K562 (cell line): ENCODE data around the gene SOCS3. TPM values are rescaled to one million over a fixed set of nuclear protein-coding genes. Genes with fewer than 3 reads are reported as not detected.

ENCODE experiments used
- ATAC-seq: fragments of 200-7000 bp; cut with Tn5 transposase; 3 replicates; pipeline ENCODE4 v1.9.1; 2020; ENCODE audit warnings: moderate library complexity
- BruUV-seq: library from RNA; stranded (reverse); fragments of 400-500 nt; replicated peaks from 2 replicates; lab custom pipeline; 2021; lab: Mats Ljungman, UMichigan
- CTCF ChIA-PET: fragments of 300-600 bp; formaldehyde crosslinking; extraction: SDS; loops from one replicate; lab custom pipeline; 2021; ENCODE audit warnings: low intra/inter-chr PET ratio; lab: Yijun Ruan, JAX
- POLR2A ChIA-PET: fragments of 300-600, 350-650 bp; sonication (Branson Sonifier 250); formaldehyde crosslinking; extraction: SDS; loops from one replicate; lab custom pipeline; 2021; ENCODE audit warnings: antibody characterized with exemption, inconsistent platforms; lab: Yijun Ruan, JAX
- DNase-seq, 4 experiments: peaks; one replicate each; pipeline versions ENCODE4 v3.0.0 to v3.0.0-alpha.2; 2011 to 2018; ENCODE audit warnings: low spot score in 3 of 4, mixed read lengths in 3 of 4; ENCODE audit errors: extremely low read depth in 1 of 4
- FAIRE-seq: peaks from 2 replicates; lab custom pipeline; 2011; peaks lifted over from hg19 to GRCh38; lab: Jason Lieb, UNC
- H2AFZ ChIP-seq: 2 replicates; pipeline ENCODE4 v1.6.0; 2011; ENCODE audit warnings: low read depth, low read length, control low read depth, inconsistent platforms
- H3K27ac ChIP-seq: fragments of 200-600 bp; 3 replicates; pipeline ENCODE4 v1.8.0; 2011; ENCODE audit warnings: low read depth, mild to moderate bottlenecking, control low read depth, inconsistent platforms, low read length, moderate library complexity, mixed read lengths; ENCODE audit errors: extremely low read depth
- H3K27me3 ChIP-seq, 2 experiments: fragments of 300-600 bp in 1 of 2; 2 replicates in 1 of 2; 3 replicates in 1 of 2; pipeline versions ENCODE4 v1.6.0 to v1.8.0; 2011; ENCODE audit warnings: inconsistent platforms in 2 of 2, low read length in 2 of 2, mild to moderate bottlenecking in 1 of 2, mixed read lengths in 1 of 2, moderate library complexity in 1 of 2; ENCODE audit not compliant: control insufficient read depth in 2 of 2, insufficient read depth in 2 of 2
- H3K36me3 ChIP-seq: fragments of 300-600 bp; 3 replicates; pipeline ENCODE4 v1.8.0; 2011; ENCODE audit warnings: mild to moderate bottlenecking, low read length, inconsistent platforms; ENCODE audit not compliant: control insufficient read depth, insufficient read depth
- H3K4me1 ChIP-seq, 2 experiments: fragments of 200-600 bp in 1 of 2; replicated peaks in 1 of 2; 2 replicates in 1 of 2; 3 replicates in 1 of 2; pipeline versions ENCODE4 v1.5.1 to v1.8.0; 2011; ENCODE audit warnings: inconsistent platforms in 2 of 2, low read length in 2 of 2, mild to moderate bottlenecking in 1 of 2, mixed read lengths in 1 of 2, moderate library complexity in 1 of 2; ENCODE audit not compliant: control insufficient read depth in 2 of 2, insufficient read depth in 2 of 2
- H3K4me2 ChIP-seq: 2 replicates; pipeline ENCODE4 v1.6.1; 2011; ENCODE audit warnings: low read length, control low read depth, inconsistent platforms, mixed read lengths; ENCODE audit not compliant: insufficient read depth
- H3K4me3 ChIP-seq: fragments of 200-600 bp; sonication (generic), shearing (Covaris generic); 2 replicates; pipeline ENCODE4 v1.5.1; 2016; ENCODE audit warnings: control low read depth, inconsistent platforms
- H3K79me2 ChIP-seq: fragments of 200-600 bp; 3 replicates; pipeline ENCODE4 v1.8.0; 2011; ENCODE audit warnings: low read length, inconsistent platforms; ENCODE audit not compliant: control insufficient read depth, insufficient read depth
- H3K9ac ChIP-seq, 2 experiments: 2 replicates each; pipeline versions ENCODE4 v1.6.0 to v1.6.1; 2011; ENCODE audit warnings: low read depth in 2 of 2, low read length in 2 of 2, control low read depth in 1 of 2, inconsistent platforms in 1 of 2, mild to moderate bottlenecking in 1 of 2, mixed read lengths in 1 of 2; ENCODE audit not compliant: insufficient read depth in 1 of 2
- H3K9me1 ChIP-seq: one replicate; pipeline ENCODE4 v1.6.0; 2011; ENCODE audit warnings: inconsistent platforms, mild to moderate bottlenecking, low read length, moderate library complexity; ENCODE audit not compliant: control insufficient read depth, insufficient read depth
- H3K9me3 ChIP-seq: replicated peaks from 2 replicates; pipeline ENCODE4 v1.5.1; 2011; ENCODE audit warnings: low read depth, low read length, inconsistent platforms; ENCODE audit not compliant: control insufficient read depth, insufficient read depth
- H4K20me1 ChIP-seq: replicated peaks from 2 replicates; pipeline ENCODE4 v1.6.1; 2011; ENCODE audit warnings: low read length, inconsistent platforms, mixed read lengths; ENCODE audit not compliant: control insufficient read depth, insufficient read depth
- BCOR ChIP-seq: fragments of 450-650 bp; IDR thresholded peaks from 2 replicates; pipeline ENCODE4 v1.6.1; 2016
- BMI1 ChIP-seq: fragments of 150-350 bp; IDR thresholded peaks from 2 replicates; pipeline ENCODE4 v1.6.1; 2014; ENCODE audit warnings: low read length
- CTCF ChIP-seq, 3 experiments: IDR thresholded peaks in 2 of 3; conservative IDR thresholded peaks in 1 of 3; 2 replicates each; pipeline ENCODE4 v1.5.1; 2011 to 2012; ENCODE audit warnings: low read length in 3 of 3, mild to moderate bottlenecking in 3 of 3, control low read depth in 2 of 3, improper control_type of control experiment in 1 of 3, inconsistent platforms in 1 of 3, low read depth in 1 of 3, mixed read lengths in 1 of 3, moderate library complexity in 1 of 3; ENCODE audit not compliant: insufficient read depth in 2 of 3
- DACH1 ChIP-seq: fragments of 450-650 bp; IDR thresholded peaks from 2 replicates; pipeline ENCODE4 v1.6.1; 2018; ENCODE audit not compliant: partially characterized antibody
- HDAC1 ChIP-seq, 2 experiments: fragments of 450-650 bp; IDR thresholded peaks; 2 replicates each; pipeline ENCODE4 v1.6.1; 2016 to 2017; ENCODE audit warnings: inconsistent platforms in 1 of 2, mild to moderate bottlenecking in 1 of 2, moderate library complexity in 1 of 2
- LARP7 ChIP-seq: fragments of 450-650 bp; IDR thresholded peaks from 2 replicates; pipeline ENCODE4 v1.6.1; 2016
- NCOA6 ChIP-seq: fragments of 450-650 bp; IDR thresholded peaks from 2 replicates; pipeline ENCODE4 v1.6.1; 2017; ENCODE audit warnings: mild to moderate bottlenecking
- NR2C2 ChIP-seq, 2 experiments: fragments of 200-800 bp in 1 of 2; sonication (Bioruptor generic) in 1 of 2; sonication (generic) in 1 of 2; formaldehyde crosslinking in 1 of 2; IDR thresholded peaks; 2 replicates each; pipeline versions ENCODE4 v1.6.1 to v1.8.0; 2016 to 2022; ENCODE audit warnings: mild to moderate bottlenecking in 1 of 2, missing compliant biosample characterization in 1 of 2, missing genetic modification characterization in 1 of 2, missing genetic modification reagents in 1 of 2
- POLR3A ChIP-seq: IDR thresholded peaks from 2 replicates; pipeline ENCODE4 v1.6.1; 2011; ENCODE audit warnings: borderline replicate concordance, mild to moderate bottlenecking, moderate library complexity; ENCODE audit not compliant: insufficient read length, insufficient read depth; ENCODE audit errors: extremely low read depth
- RBM17 ChIP-seq: fragments of 200-400 bp; formaldehyde crosslinking; IDR thresholded peaks from 2 replicates; pipeline ENCODE4 v1.6.1; 2017; ENCODE audit warnings: low read depth, mild to moderate bottlenecking, low read length, borderline replicate concordance
- THAP7 ChIP-seq: fragments of 250-450 bp; sonication (Bioruptor Pico); IDR thresholded peaks from 2 replicates; pipeline ENCODE4 v1.5.0; 2021
- USF1 ChIP-seq: sonication (generic); formaldehyde crosslinking; IDR thresholded peaks from 2 replicates; pipeline ENCODE4 v1.9.0; 2022; ENCODE audit warnings: mild to moderate bottlenecking, missing genetic modification reagents
- WGBS: fragments of 100-300 bp; shearing (Covaris generic); methylation state at CpG from one replicate; pipeline ENCODE4 v1.1.6; 2016; ENCODE audit warnings: low coverage, mixed read lengths; ENCODE audit not compliant: insufficient coverage; ENCODE audit errors: missing lambda C conversion rate; 5-methylcytosine and 5-hydroxymethylcytosine counted together
- in situ Hi-C: fragments of 300-500 bp; cut with MboI; formaldehyde crosslinking; loops from 4 replicates; pipeline ENCODE4 v1.15.0; 2018; ENCODE audit warnings: inconsistent platforms, mixed read lengths
- intact Hi-C: fragments of 100-400 bp; cut with micrococcal nuclease; formaldehyde crosslinking; loops from 2 replicates; pipeline ENCODE4 v1.14.2; 2022
- polyA plus RNA-seq, 8 experiments: library from polyadenylated mRNA; depleted of rRNA in 4 of 8; stranded (reverse) in 5 of 8; unstranded in 3 of 8; fragments of >200 nt; fragmentation: Nextera tagmentation in 2 of 8; fragmentation: Illumina TruSeq in 1 of 8; extraction: Ambion mirVana in 2 of 8; extraction: Trizol in 1 of 8; gene quantifications; 2 replicates each; pipeline versions ENCODE4 v1.2.1 to v1.2.3, GENCODE V29; 2011 to 2014; ENCODE audit warnings: inconsistent platforms in 1 of 8, missing spikeins in 1 of 8
- total RNA-seq, 7 experiments: library from RNA; depleted of rRNA in 6 of 7; stranded (reverse); fragments of >200 nt in 6 of 7; fragmentation: Illumina TruSeq in 2 of 7; extraction: Trizol in 2 of 7; gene quantifications; 2 replicates each; pipeline versions ENCODE4 v1.2.1 to v1.2.3, GENCODE V29; 2011 to 2021; ENCODE audit warnings: low replicate concordance in 1 of 7
- TF ChIP-seq, protein P1 (sequence below): fragments of 250-450 bp; sonication (Bioruptor Pico); IDR thresholded peaks from 2 replicates; pipeline ENCODE4 v1.8.0; 2022; ENCODE audit warnings: moderate library complexity, mild to moderate bottlenecking, inconsistent platforms

Gene SOCS3
- total and polyA plus RNA-seq, 9 of the 15 experiments (the other 6 are each of a cell fraction or from before 2014, with no cell fraction given), result 0.56 to 38.9 (median 13.7) TPM

DNA sequence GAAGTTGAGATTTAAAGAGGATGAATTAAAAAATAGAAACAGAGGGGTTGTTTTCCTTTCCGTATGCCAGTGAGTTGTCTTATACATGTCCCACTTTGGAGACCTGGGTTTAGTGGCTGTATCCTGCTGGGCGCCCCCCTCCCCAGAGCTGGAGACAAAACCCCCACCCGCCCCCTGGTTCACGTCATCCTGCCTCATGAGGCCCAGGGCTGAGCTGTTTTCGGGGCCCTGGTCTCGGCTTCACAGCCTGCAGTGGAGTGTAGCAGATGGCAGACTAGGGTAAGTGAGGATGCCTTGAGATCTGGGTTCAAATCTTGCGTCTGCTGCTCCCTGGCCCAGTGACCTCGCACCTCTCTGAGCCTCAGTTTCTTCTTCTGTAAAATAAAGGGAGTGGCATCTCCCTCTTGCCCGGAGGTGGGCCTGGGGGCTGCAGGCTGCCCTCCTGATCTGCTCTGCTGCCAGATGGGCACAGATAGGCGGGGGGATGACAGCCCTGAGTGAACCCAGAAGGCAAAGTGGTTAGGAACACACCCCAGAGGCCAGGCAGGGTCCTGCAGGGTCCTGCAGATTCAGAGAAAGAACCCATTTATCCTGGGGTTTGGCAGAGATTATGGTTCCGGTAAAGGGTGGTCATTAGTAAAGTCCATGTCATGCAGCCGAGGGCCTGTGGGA, 45.1 kb downstream of the SOCS3 start:
- 41% methylated on average over 9 of the region's 12 CpGs for WGBS
- Histone ChIP-seq H3K9ac (peak overlapping the region; percentile 48 to 86; a peak in 3 of 4 replicates), H3K4me1 (peaks cover 37 to 56% of the 10 kb centered on the region in 2 experiments), H3K27ac (peak overlapping the region; percentile 26), H2AFZ (no peak overlapping the region; the same call in 1 of the 2 replicates), H3K9me3 (no peaks in the 10 kb centered on the region), H3K4me3 (no peak overlapping the region), H3K4me2 (peak overlapping the region; percentile 68), H3K79me2 (no peaks in the 10 kb centered on the region), H3K9me1 (no peaks in the 10 kb centered on the region), H4K20me1 (no peaks in the 10 kb centered on the region), H3K36me3 (no peaks in the 10 kb centered on the region), H3K27me3 (no peaks in the 10 kb centered on the region)
- ChIA-PET POLR2A (interaction anchor here (0.7 to 2.0 kb wide), 4 partner anchors 10 to 30 kb away, joined by 3 to 7 read pairs (median 3); no protein-coding TSS in a partner anchor), CTCF (no interaction called here)
- intact Hi-C loops, result no loop called here
- no peak for TF ChIP-seq RBM17
- TF ChIP-seq POLR3A, result no peak
- 0 out of 2 replicates have a peak, but pooled peaks have one; percentile 5 for TF ChIP-seq USF1 (CRISPR knock-in tag)
- TF ChIP-seq BCOR, result 0 out of 2 replicates have a peak, but pooled peaks have one; percentile 5
- TF ChIP-seq DACH1, result no peak
- no peak for TF ChIP-seq NCOA6
- TF ChIP-seq CTCF (IDR thresholded peaks at IDR 0.05 in 2 of 3, conservative IDR thresholded peaks at IDR 0.05 in 1 of 3; ENCODE audit: insufficient read depth in 2 of 3, low read depth in 1 of 3, low read length in 3 of 3), result 0 out of 6 replicates have a peak, but pooled peaks of 1 of the 3 experiments have one; percentile 26
- TF ChIP-seq NR2C2 (CRISPR knock-in tag; IDR thresholded peaks at IDR 0.05), result no peak
- no peak for TF ChIP-seq NR2C2 (tag; IDR thresholded peaks at IDR 0.05)
- TF ChIP-seq BMI1, result no peak
- TF ChIP-seq HDAC1 (IDR thresholded peaks at IDR 0.05), result peak in 1 of 2 experiments; percentile 16; a peak in 1 of 4 replicates
- TF ChIP-seq THAP7 (CRISPR knock-in tag), result no peak
- 0 out of 2 replicates have a peak, but pooled peaks have one; percentile 35 for TF ChIP-seq LARP7
- TF ChIP-seq, protein P1, sequence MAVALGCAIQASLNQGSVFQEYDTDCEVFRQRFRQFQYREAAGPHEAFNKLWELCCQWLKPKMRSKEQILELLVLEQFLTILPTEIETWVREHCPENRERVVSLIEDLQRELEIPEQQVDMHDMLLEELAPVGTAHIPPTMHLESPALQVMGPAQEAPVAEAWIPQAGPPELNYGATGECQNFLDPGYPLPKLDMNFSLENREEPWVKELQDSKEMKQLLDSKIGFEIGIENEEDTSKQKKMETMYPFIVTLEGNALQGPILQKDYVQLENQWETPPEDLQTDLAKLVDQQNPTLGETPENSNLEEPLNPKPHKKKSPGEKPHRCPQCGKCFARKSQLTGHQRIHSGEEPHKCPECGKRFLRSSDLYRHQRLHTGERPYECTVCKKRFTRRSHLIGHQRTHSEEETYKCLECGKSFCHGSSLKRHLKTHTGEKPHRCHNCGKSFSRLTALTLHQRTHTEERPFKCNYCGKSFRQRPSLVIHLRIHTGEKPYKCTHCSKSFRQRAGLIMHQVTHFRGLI (CRISPR knock-in tag), result no peak
- ATAC-seq, result no peak
- in situ Hi-C loops, result no loop called here
- BruUV-seq, result no TSS peak
- FAIRE-seq, result no peak
- DNase-seq, result peak in 2 of 4 experiments; percentile 41 to 44
